ENCODE measurements around the gene TUBB2B. TPM values are rescaled to one million over a fixed set of nuclear protein-coding genes. Genes with fewer than 3 reads are reported as not detected.

TUBB2B gene
- polyA plus RNA-seq, 2 of the 4 experiments (the other 2 are of a cell fraction), result 10.8 to 18.0 TPM

GRCh38 chr6:3186974-3187382, 40.5 kb downstream of the TUBB2B start:
- 80% methylated on average over 2 of the region's 3 CpGs for WGBS (ENCODE audit: missing lambda C conversion rate)
- POLR2A ChIA-PET, result interaction anchor here (0.5 kb wide), 1 partner anchor 45 kb away, joined by 3 read pairs; no protein-coding TSS in a partner anchor
- no peaks in the 10 kb centered on the region for H3K4me1 ChIP-seq
- FAIRE-seq (no peak), DNase-seq (ENCODE audit: low read depth in 1 of 2, low spot score in 1 of 2) (no peak), ATAC-seq (no peak)
- H3K9me3 ChIP-seq, result no peaks in the 10 kb centered on the region
- no peak overlapping the region for H3K4me2 ChIP-seq
- H3K27ac ChIP-seq, result no peak overlapping the region
- no peak overlapping the region for H3K4me3 ChIP-seq
- CTCF ChIA-PET, result interaction anchor here (1.1 to 1.3 kb wide), 3 partner anchors 23 to 64 kb away, joined by 4 to 6 read pairs (median 4); partner anchors contain the start of gene TUBB2A
- TF ChIP-seq FOXS1 (CRISPR knock-in tag; IDR thresholded peaks at IDR 0.05) (no peak), EHF (CRISPR knock-in tag; IDR thresholded peaks at IDR 0.05) (no peak), HOXB13 (CRISPR knock-in tag; IDR thresholded peaks at IDR 0.05; ENCODE audit: low read depth) (no peak), CTCF (IDR thresholded peaks at IDR 0.05) (no peak)

- WGBS (ENCODE audit: missing lambda C conversion rate), result 85% methylated on average over 4 of the region's 4 CpGs
- FAIRE-seq, result no peak
- CTCF ChIA-PET, result interaction anchor here (0.7 to 1.8 kb wide), 5 partner anchors 13 to 26 kb away, joined by 3 to 5 read pairs (median 4); no protein-coding TSS in a partner anchor
Observed at GRCh38 chr6:3183066-3183465, 44.4 kb downstream of the TUBB2B start.

GRCh38 chr6:3181105-3181504, 46.3 kb downstream of the TUBB2B start:
- H3K27ac ChIP-seq, result no peak overlapping the region
- no peaks in the 10 kb centered on the region for H3K9me3 ChIP-seq
- POLR2A ChIA-PET, result no interaction called here
- DNase-seq (ENCODE audit: low read depth in 1 of 2, low spot score in 1 of 2) (no peak), FAIRE-seq (no peak), ATAC-seq (no peak)
- H3K4me3 ChIP-seq, result no peak overlapping the region
- H3K4me2 ChIP-seq, result no peak overlapping the region
- WGBS (ENCODE audit: missing lambda C conversion rate), result 50% methylated on average over 2 of the region's 2 CpGs
- CTCF ChIA-PET, result interaction anchor here (0.6 kb wide), 1 partner anchor 31 kb away, joined by 3 read pairs; no protein-coding TSS in a partner anchor
- H3K4me1 ChIP-seq, result peaks cover 9% of the 10 kb centered on the region; the same call in 2 of the 3 replicates
- no peak for TF ChIP-seq JUN (IDR thresholded peaks at IDR 0.05)
- no peak for TF ChIP-seq RCOR1 (IDR thresholded peaks at IDR 0.05; ENCODE audit: low read depth, low read length)
- TF ChIP-seq REST (IDR thresholded peaks at IDR 0.05), result no peak
- TF ChIP-seq SREBF2 (IDR thresholded peaks at IDR 0.05), result no peak
- TF ChIP-seq RAD21 (conservative IDR thresholded peaks at IDR 0.05 in 1 of 2, IDR thresholded peaks at IDR 0.05 in 1 of 2), result no peak
- TF ChIP-seq MAZ (IDR thresholded peaks at IDR 0.05; ENCODE audit: borderline replicate concordance, low read depth, low read length), result no peak
- no peak for TF ChIP-seq MAFK (IDR thresholded peaks at IDR 0.05; ENCODE audit: partially characterized antibody)
- no peak for TF ChIP-seq HEYL (CRISPR knock-in tag; IDR thresholded peaks at IDR 0.05)
- TF ChIP-seq KDM1A (IDR thresholded peaks at IDR 0.05; ENCODE audit: low read depth), result no peak

More at GRCh38 chr6:3183066-3183465, 44.4 kb downstream of the TUBB2B start:
- POLR2A ChIA-PET, result no interaction called here
- Histone ChIP-seq H3K27ac (no peak overlapping the region), H3K4me1 (no peaks in the 10 kb centered on the region), H3K4me2 (no peak overlapping the region), H3K9me3 (no peaks in the 10 kb centered on the region), H3K4me3 (no peak overlapping the region)
- ATAC-seq (no peak), DNase-seq (ENCODE audit: low read depth in 1 of 2, low spot score in 1 of 2) (no peak)
- TF ChIP-seq EP300 (IDR thresholded peaks at IDR 0.05) (no peak), HEYL (CRISPR knock-in tag; IDR thresholded peaks at IDR 0.05) (no peak), REST (IDR thresholded peaks at IDR 0.05) (no peak), SREBF2 (IDR thresholded peaks at IDR 0.05) (no peak), SMC3 (IDR thresholded peaks at IDR 0.05) (no peak), NR3C1 (IDR thresholded peaks at IDR 0.05) (no peak), ATOH8 (CRISPR knock-in tag; IDR thresholded peaks at IDR 0.05; ENCODE audit: low read depth) (no peak), MYC (IDR thresholded peaks at IDR 0.05; ENCODE audit: borderline replicate concordance, low read length) (no peak)

All from A549 (cell line).